NCI-H146 treated with DMSO at 0.1 percent for 48 hours (cell line): ENCODE data around the gene BIVM.

Source experiments
- DNase-seq: peaks from one replicate; lab custom pipeline; 2025; ENCODE audit not compliant: unreplicated experiment; lab: John Stamatoyannopoulos, UW

The BIVM gene

GRCh38 chr13:102878481-102878880 is 79.6 kb downstream of the BIVM start:
- DNase-seq = no peak

- DNase-seq = no peak
Measured at GRCh38 chr13:102879793-102880499, 81.0 kb downstream of the BIVM start.

- no peak for DNase-seq
Measured at GRCh38 chr13:102881819-102882686, 83.1 kb downstream of the BIVM start.
